ENCODE measurements around the gene OR1K1. TPM values are rescaled to one million over a fixed set of nuclear protein-coding genes. Genes with fewer than 3 reads are reported as not detected.
A peak's percentile ranks its signal among the peaks of the same experiment; 100 is the strongest.
"Not testable (repeated sequence)": the region's sequence is repeated elsewhere in the genome, so short reads cannot be mapped to it uniquely, and the experiment has no call there.

Gene OR1K1
- total RNA-seq, 4 donors from 2014 or later, result not detected

- Histone ChIP-seq H3K36me3 (peaks cover 0 to 13% (median 0%) of the 10 kb centered on the region in 4 donors), H3K27ac (no peak overlapping the region), H3K4me1 (peaks cover 14 to 47% (median 22%) of the 10 kb centered on the region in 4 donors), H3K4me3 (no peak overlapping the region), H3K27me3 (no peaks in the 10 kb centered on the region), H3K9me3 (no peaks in the 10 kb centered on the region)
- 92% methylated on average over 4 of the region's 4 CpGs; no CpG with 5 or more reads in 1 of the 2 donors for WGBS, 2 donors (ENCODE audit: low coverage in 1 of 2)
- DNase-seq, result no peak
- TF ChIP-seq EP300 (IDR thresholded peaks at IDR 0.05; ENCODE audit: low read depth), result no peak
- in situ Hi-C loops (cut with MboI; ENCODE audit: low pct_ligation_motif_present in 1 of 4, low pct_unique_long_range_greater_than_20kb in 1 of 4, low sequenced_read_pairs in 3 of 4) (loop anchor here (25.0 kb wide), 1 partner anchor 711 kb away; no protein-coding TSS in a partner anchor), intact Hi-C loops (cut with DNase I; ENCODE audit: low total_unique reads) (no loop called here)
Measured at GRCh38 chr9:122822938-122823337, 23.0 kb downstream of the OR1K1 start.

- H3K36me3 ChIP-seq, result peaks cover 0 to 11% (median 0%) of the 10 kb centered on the region in 4 donors
- intact Hi-C loops (cut with DNase I; ENCODE audit: low total_unique reads), result no loop called here
- no peak for TF ChIP-seq EP300 (IDR thresholded peaks at IDR 0.05; ENCODE audit: low read depth)
- TF ChIP-seq, protein P1, sequence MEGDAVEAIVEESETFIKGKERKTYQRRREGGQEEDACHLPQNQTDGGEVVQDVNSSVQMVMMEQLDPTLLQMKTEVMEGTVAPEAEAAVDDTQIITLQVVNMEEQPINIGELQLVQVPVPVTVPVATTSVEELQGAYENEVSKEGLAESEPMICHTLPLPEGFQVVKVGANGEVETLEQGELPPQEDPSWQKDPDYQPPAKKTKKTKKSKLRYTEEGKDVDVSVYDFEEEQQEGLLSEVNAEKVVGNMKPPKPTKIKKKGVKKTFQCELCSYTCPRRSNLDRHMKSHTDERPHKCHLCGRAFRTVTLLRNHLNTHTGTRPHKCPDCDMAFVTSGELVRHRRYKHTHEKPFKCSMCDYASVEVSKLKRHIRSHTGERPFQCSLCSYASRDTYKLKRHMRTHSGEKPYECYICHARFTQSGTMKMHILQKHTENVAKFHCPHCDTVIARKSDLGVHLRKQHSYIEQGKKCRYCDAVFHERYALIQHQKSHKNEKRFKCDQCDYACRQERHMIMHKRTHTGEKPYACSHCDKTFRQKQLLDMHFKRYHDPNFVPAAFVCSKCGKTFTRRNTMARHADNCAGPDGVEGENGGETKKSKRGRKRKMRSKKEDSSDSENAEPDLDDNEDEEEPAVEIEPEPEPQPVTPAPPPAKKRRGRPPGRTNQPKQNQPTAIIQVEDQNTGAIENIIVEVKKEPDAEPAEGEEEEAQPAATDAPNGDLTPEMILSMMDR (IDR thresholded peaks at IDR 0.05), result no peak
- no peak for TF ChIP-seq POLR2A (IDR thresholded peaks at IDR 0.05)
- TF ChIP-seq POLR2AphosphoS5 (IDR thresholded peaks at IDR 0.05), result no peak
- in situ Hi-C loops (cut with MboI; ENCODE audit: low pct_ligation_motif_present in 1 of 4, low pct_unique_long_range_greater_than_20kb in 1 of 4, low sequenced_read_pairs in 3 of 4), result no loop called here
- H3K9me3 ChIP-seq, result no peaks in the 10 kb centered on the region
- peaks cover 14 to 30% (median 18%) of the 10 kb centered on the region in 4 donors for H3K4me1 ChIP-seq
- 0 to 1% methylated on average over 4 to 8 of the region's 8 CpGs for WGBS, 2 donors (ENCODE audit: low coverage in 1 of 2)
- H3K4me3 ChIP-seq, result peak overlapping the region; percentile 82 to 100 (median 97)
- DNase-seq, result no peak
- no peaks in the 10 kb centered on the region for H3K27me3 ChIP-seq
- H3K27ac ChIP-seq, result peak overlapping the region; percentile 96 to 99 (median 98)
Measured at GRCh38 chr9:122827761-122828093, 27.8 kb downstream of the OR1K1 start.

GRCh38 chr9:122828965-122829284 lies 29.0 kb downstream of the OR1K1 start:
- peaks cover 14 to 30% (median 18%) of the 10 kb centered on the region in 4 donors for H3K4me1 ChIP-seq
- H3K9me3 ChIP-seq; H3K27me3 ChIP-seq; intact Hi-C loops (cut with DNase I; ENCODE audit: low total_unique reads); in situ Hi-C loops (cut with MboI; ENCODE audit: low pct_ligation_motif_present in 1 of 4, low pct_unique_long_range_greater_than_20kb in 1 of 4, low sequenced_read_pairs in 3 of 4); DNase-seq: not testable (repeated sequence)
- peaks cover 0 to 11% (median 0%) of the 10 kb centered on the region in 4 donors for H3K36me3 ChIP-seq
- WGBS, 2 donors (ENCODE audit: low coverage in 1 of 2), result 70 to 82% methylated on average over 15 to 18 of the region's 18 CpGs
- H3K4me3 ChIP-seq, result peak overlapping the region; percentile 50 to 100 (median 90)
- H3K27ac ChIP-seq, result peak overlapping the region; percentile 96 to 99 (median 98)

DNA sequence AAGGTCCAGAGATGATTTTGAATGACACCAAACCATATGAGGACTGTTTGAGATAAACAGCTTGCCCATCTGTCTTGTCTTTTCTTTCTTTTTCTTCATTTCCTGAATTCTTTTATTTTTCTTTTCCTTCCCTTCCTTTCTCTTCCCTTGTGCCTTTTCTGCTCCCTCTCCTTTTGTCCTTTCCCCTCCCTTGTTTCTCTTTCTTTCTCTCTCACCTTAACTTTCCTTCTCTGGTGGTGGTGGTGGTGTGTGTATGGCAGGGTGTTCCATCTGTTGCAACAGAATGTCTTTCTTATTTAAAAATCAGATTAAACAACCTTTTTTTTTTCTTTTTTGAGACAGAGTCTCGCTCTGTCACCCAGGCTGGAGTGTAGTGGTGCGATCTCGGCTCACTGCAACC lies 32.3 kb downstream of the OR1K1 start:
- no peak for TF ChIP-seq POLR2AphosphoS5 (IDR thresholded peaks at IDR 0.05)
- TF ChIP-seq, protein P1 (IDR thresholded peaks at IDR 0.05), result no peak
- TF ChIP-seq POLR2A (IDR thresholded peaks at IDR 0.05), result no peak
- TF ChIP-seq EP300 (IDR thresholded peaks at IDR 0.05; ENCODE audit: low read depth), result no peak
- 86 to 100% methylated on average over 2 to 3 of the region's 3 CpGs for WGBS, 2 donors (ENCODE audit: low coverage in 1 of 2)
- no peak for DNase-seq
- H3K9me3 ChIP-seq, result no peaks in the 10 kb centered on the region
- H3K27me3 ChIP-seq, result no peaks in the 10 kb centered on the region
- H3K36me3 ChIP-seq, result no peaks in the 10 kb centered on the region
- H3K27ac ChIP-seq, result no peak overlapping the region
- H3K4me1 ChIP-seq, result peaks cover 3 to 10% (median 8%) of the 10 kb centered on the region in 4 donors
- in situ Hi-C loops (cut with MboI; ENCODE audit: low pct_ligation_motif_present in 1 of 4, low pct_unique_long_range_greater_than_20kb in 1 of 4, low sequenced_read_pairs in 3 of 4) (no loop called here), intact Hi-C loops (cut with DNase I; ENCODE audit: low total_unique reads) (no loop called here)
- no peak overlapping the region for H3K4me3 ChIP-seq

GRCh38 chr9:122835313-122835731 lies 35.4 kb downstream of the OR1K1 start:
- H3K4me1 ChIP-seq, result no peaks in the 10 kb centered on the region
- DNase-seq, result no peak
- no peaks in the 10 kb centered on the region for H3K36me3 ChIP-seq
- no peak for TF ChIP-seq POLR2AphosphoS5 (IDR thresholded peaks at IDR 0.05)
- TF ChIP-seq POLR2A (IDR thresholded peaks at IDR 0.05), result no peak
- H3K27me3 ChIP-seq, result no peaks in the 10 kb centered on the region
- intact Hi-C loops (cut with DNase I; ENCODE audit: low total_unique reads) (no loop called here), in situ Hi-C loops (cut with MboI; ENCODE audit: low pct_ligation_motif_present in 1 of 4, low pct_unique_long_range_greater_than_20kb in 1 of 4, low sequenced_read_pairs in 3 of 4) (no loop called here)
- no peak overlapping the region for H3K4me3 ChIP-seq
- no peak overlapping the region for H3K27ac ChIP-seq
- H3K9me3 ChIP-seq, result no peaks in the 10 kb centered on the region
- WGBS, 2 donors (ENCODE audit: low coverage in 1 of 2), result 53 to 77% methylated on average over 3 to 4 of the region's 4 CpGs

Data from transverse colon (tissue), 4 donors.